HG03060 (cell line): ENCODE data around the gene EBPL.
"Not testable (repeated sequence)": the region's sequence is repeated elsewhere in the genome, so short reads cannot be mapped to it uniquely, and the experiment has no call there.

Source experiments
- ATAC-seq: cut with Tn5 transposase; IDR thresholded peaks from one replicate; pipeline ENCODE4 v1.9.1; 2021; ENCODE audit warnings: low read depth, moderate number of reproducible peaks; ENCODE audit not compliant: unreplicated experiment

Gene EBPL

GRCh38 chr13:49638030-49638743, 53.1 kb downstream of the EBPL start:
- no peak for ATAC-seq

- no peak for ATAC-seq
Observed at GRCh38 chr13:49636705-49637104, 54.6 kb downstream of the EBPL start.

- no peak for ATAC-seq
Observed at GRCh38 chr13:49635599-49636433, 55.5 kb downstream of the EBPL start.

DNA sequence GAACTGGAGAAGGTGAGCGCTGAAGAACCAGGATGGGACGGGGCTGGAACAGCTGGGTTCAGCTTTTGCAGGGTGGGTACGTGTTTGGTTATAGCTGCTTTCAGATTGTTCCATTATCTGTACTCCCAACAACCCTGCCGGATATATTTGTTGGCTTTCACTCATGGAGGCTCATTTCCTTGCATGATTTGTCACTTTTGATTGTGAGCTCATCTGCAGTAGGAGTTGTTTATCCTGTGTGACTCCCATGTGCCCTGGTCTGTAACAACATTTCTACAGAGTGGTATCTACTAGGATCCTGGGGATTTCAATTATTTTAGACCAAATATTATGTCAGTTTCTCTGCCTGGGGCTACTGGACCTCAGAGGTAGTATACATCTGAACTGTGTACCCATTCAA, 57.6 kb downstream of the EBPL start:
- no peak for ATAC-seq

DNA sequence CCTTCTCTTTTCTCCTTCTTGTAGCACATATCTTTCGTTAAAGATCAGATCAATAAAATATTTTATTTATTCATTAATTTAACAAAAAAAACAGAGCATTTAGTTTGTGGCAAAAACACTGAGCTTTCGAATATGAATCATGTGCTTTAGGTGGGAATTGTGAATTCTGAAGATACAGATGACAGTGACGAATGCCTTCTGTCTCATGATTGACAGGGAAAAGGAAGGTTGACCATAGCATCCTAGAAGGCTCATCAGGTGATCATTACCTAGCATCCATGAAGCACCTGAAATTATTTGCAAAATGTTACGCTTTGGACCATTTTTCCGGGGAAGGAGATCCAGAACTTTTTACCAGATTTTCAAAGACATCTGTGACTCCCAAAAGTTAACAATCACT, 59.1 kb downstream of the EBPL start:
- no peak for ATAC-seq

- no peak for ATAC-seq
Observed at GRCh38 chr13:49630580-49630979, 60.7 kb downstream of the EBPL start.

DNA sequence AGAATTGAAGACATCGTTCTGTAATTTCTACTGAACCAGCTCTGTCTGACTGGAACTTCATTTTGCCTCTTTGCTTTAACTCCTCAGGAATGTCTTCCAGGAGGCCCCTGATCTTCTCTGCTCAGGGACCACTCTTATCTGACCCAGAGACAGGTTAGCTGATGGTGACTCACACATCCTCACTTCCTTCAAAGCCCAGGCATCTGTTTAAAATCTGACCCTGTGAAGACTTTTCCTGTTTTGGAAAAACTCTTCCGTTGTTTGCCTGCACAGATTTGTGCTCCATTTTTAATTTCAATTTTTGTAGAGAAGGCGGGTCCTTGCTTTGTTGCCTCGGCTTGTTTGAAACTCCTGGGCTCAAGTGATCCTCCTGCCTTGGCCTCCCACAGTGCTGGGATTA, 61.3 kb downstream of the EBPL start:
- no peak for ATAC-seq

DNA sequence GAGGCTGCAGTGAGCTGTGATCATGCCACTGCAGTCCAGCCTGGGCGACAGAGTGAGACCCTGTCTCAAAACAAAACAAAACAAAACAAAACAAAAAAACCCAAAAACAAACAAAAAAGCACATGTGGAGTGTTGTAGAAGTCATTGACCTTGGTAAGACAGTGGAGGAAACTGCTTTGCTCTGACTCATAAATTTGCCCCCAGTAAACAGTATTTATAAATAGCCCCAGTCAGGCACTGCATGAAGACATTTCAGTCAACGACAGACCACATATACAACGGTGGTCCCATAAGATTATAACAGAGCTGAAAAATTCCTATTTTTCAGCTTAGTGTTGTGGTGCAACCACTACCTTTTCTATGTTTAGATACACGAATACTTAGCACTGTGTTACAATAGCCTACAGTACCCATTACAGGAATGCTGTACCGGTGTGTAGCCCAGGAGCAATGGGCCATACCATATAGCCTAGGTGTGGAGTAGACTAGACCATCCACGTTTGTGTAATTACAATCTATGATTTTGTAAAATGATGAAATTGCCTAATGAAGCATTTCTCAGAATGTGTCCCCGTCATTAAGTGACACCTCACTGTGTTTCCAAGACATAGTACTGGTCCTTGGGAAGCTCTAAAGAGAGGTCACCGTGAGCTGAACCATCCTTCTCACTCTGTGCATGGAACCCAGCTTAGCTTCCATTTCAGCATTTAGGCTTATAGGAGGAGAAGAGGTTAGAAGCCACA, 61.9 kb downstream of the EBPL start:
- no peak for ATAC-seq

DNA sequence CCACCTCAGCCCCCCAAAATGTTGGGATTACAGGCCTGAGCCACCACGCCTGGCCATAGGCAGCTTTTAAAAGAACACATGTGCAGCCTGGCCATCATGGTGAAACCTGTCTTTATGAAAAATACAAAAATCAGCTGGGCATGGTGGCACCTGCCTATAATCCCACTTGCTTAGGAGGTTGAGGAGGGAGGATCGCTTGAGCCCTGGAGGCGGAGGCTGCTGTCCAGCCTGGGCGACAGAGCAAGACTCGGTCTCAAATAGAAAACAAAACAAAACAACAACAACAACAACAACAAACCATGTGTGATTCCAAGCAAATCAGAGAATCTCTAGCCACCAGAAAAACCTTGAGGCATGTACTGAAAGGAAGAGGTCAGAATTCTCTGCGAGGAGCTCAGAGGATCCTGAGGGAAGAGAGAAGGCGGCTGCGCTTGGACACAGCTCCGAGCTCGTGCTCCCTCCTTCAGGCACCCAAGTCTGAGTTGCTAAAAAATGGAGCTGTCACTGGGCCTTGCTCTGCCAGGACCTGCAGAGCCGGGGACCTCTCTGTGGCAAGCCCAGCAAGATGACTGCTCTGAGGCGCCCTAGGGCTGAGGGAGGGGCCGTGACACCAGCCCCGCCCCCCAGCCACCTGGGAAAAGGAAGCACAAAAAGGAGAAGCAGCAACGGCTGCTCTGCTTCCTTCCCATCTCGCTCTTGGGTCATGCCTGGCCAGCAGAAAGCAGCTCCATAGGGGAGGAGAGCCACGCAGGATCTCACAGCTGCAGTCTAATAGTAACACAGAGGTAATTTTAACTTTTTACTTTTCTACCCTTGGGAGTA, 63.2 kb downstream of the EBPL start, which contains the start of gene ARL11:
ARL11 (plus strand) TSS at position 677 of the 822 bp plus-strand sequence. CDS start 1,941 bp downstream, outside the sequence.
- ATAC-seq, result peak; percentile 70

- ATAC-seq, result no peak
Observed at GRCh38 chr13:49625392-49626079, 65.8 kb downstream of the EBPL start.

DNA sequence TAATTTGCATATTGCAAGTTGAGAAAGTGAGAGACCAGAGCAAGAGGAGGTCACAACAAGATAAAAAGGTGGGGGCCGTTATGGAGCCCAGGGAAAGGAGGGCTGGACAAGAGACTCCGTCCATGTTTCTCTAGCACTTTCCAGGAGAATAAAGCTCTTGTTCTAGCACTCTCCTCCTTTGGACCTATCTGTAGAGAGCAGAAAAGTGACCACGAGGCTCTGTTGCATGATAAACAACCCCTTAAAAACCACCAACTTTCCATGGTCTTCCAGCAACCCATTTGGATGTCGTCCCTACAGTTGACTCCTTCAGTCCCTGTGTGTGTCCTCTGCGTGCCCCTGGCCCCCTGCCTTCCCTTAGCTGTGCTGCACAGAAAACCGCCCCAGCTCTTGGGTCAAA, 67.1 kb downstream of the EBPL start:
- ATAC-seq, result no peak

DNA sequence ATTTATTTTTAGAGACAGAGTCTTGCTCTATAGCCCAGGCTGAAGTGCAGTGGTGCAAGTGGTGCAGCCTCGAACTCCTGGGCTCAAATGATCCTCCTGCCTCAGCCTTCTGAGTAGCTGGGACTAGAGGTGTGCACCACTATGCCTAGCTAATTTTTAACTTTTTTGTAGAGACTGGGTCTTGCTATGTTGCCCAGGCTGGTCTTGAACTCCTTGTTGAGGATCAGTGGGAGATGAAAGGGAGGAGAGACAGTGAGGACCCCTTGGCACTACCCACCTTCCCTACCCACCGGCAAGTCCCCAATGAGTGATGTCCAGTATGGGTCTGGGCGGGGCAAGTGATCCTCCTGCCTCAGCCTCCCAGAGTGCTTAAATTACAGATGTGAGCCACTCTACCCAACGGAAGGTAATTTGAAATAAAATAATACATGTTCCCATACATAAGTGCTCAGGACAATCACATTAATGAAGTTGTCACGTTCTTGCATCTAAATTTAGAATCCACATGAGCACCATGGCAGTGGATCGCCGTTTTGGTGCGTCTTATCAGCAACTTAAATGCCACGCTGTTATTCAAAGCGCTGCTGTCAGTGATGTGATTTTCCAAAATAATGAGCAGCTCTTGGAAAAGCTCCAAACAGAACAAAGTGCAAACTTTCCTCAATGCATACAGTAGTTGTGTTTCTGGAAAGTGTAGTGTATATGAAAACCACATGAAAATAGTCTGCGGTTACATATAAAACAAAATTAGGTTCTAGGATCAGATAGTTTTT, 68.9 kb downstream of the EBPL start:
- no peak for ATAC-seq

DNA sequence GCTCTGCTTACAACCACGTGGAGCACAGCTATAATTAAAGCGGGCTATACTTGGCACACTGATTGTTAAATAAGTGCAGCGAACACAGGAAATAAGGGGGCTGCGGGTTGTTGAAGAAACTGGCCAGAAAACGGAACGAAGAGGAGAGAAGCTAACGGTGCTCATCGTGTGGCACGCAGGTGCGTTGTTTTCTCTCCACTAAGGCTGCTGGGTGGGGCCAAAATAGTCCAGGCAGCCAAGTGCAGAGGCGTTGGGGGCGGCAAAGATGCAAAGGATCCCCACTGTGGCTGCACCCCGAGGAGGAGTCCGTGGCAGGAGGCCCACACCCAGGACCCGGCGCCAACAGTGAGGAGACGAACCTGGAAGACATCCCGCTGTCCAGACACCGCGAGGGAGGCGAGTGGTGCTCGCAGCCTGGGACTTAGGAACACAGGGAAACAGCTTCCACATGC, 71.1 kb downstream of the EBPL start:
- no peak for ATAC-seq

DNA sequence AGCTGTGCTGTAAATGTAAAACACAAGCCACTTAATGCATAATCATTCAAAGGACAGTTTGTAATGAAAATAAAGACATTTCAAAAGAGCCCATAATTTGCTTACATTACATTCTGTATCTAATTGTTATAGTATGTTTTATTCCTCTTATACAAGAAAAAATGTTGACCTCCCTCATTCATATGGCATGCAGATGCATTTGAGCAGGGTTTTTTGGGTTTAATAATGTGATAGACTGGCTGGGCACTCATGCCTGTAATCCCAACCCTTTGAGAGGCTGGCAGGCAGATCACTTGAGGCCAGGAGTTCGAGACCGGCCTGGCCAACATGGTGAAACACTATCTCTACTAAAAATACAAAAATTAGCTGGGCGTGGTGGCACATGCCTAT, 74.6 kb downstream of the EBPL start:
- no peak for ATAC-seq

- ATAC-seq, result no peak
Observed at GRCh38 chr13:49615836-49616675, 75.2 kb downstream of the EBPL start.

- ATAC-seq, result not testable (repeated sequence)
Observed at GRCh38 chr13:49612042-49612441, 79.2 kb downstream of the EBPL start.
